ENCODE data around the gene RCSD1. TPM values are rescaled to one million over a fixed set of nuclear protein-coding genes. Genes with fewer than 3 reads are reported as not detected.

The RCSD1 gene
- total and polyA plus RNA-seq, 12 donors = 3.3 to 15.4 (median 9.4) TPM

GRCh38 chr1:167644551-167644950 is 14.5 kb downstream of the RCSD1 start:
- H3K36me3 ChIP-seq (replicated peaks in 1 of 2) = no peaks in the 10 kb centered on the region
- no peak overlapping the region for H3K27ac ChIP-seq
- H3K4me1 ChIP-seq (replicated peaks in 1 of 2) = peaks cover 0 to 13% of the 10 kb centered on the region in 2 donors
- no peak overlapping the region for H3K4me3 ChIP-seq
- 74 to 84% (median 82%) methylated on average over 4 of the region's 4 CpGs for WGBS, 4 donors
- DNase-seq = no peak
- no peaks in the 10 kb centered on the region for H3K27me3 ChIP-seq
- H3K9me3 ChIP-seq (replicated peaks in 1 of 3) = no peaks in the 10 kb centered on the region
- intact Hi-C loops (cut with DNase I) = no loop called here
- no peak for TF ChIP-seq POLR2A (IDR thresholded peaks at IDR 0.05)
- TF ChIP-seq CTCF (IDR thresholded peaks at IDR 0.05) = no peak

- Histone ChIP-seq H3K9me3 (replicated peaks in 1 of 3) (no peaks in the 10 kb centered on the region), H3K36me3 (replicated peaks in 1 of 2) (no peaks in the 10 kb centered on the region), H3K4me3 (no peak overlapping the region), H3K27ac (no peak overlapping the region), H3K27me3 (no peaks in the 10 kb centered on the region), H3K4me1 (replicated peaks in 1 of 2) (peaks cover 0 to 18% of the 10 kb centered on the region in 2 donors)
- WGBS, 4 donors = 43 to 63% (median 54%) methylated on average over 3 of the region's 3 CpGs
- intact Hi-C loops (cut with DNase I) = no loop called here
- no peak for DNase-seq
- TF ChIP-seq CTCF (IDR thresholded peaks at IDR 0.05) (no peak), POLR2A (IDR thresholded peaks at IDR 0.05) (no peak)
These were observed 15.1 kb downstream of the RCSD1 start for GRCh38 chr1:167645140-167645541.

GRCh38 chr1:167645625-167646414 is 15.8 kb downstream of the RCSD1 start:
- Histone ChIP-seq H3K27me3 (no peaks in the 10 kb centered on the region), H3K4me3 (no peak overlapping the region), H3K36me3 (replicated peaks in 1 of 2) (no peaks in the 10 kb centered on the region), H3K27ac (no peak overlapping the region), H3K9me3 (replicated peaks in 1 of 3) (no peaks in the 10 kb centered on the region), H3K4me1 (replicated peaks in 1 of 2) (peaks cover 0 to 22% of the 10 kb centered on the region in 2 donors)
- intact Hi-C loops (cut with DNase I) = no loop called here
- WGBS, 4 donors = 83 to 89% (median 84%) methylated on average over 15 of the region's 15 CpGs
- DNase-seq = no peak
- TF ChIP-seq CTCF (IDR thresholded peaks at IDR 0.05) (no peak), POLR2A (IDR thresholded peaks at IDR 0.05) (no peak)

GRCh38 chr1:167648252-167648849 is 18.3 kb downstream of the RCSD1 start:
- Histone ChIP-seq H3K4me1 (replicated peaks in 1 of 2) (peaks cover 0 to 22% of the 10 kb centered on the region in 2 donors), H3K27ac (peak overlapping the region in 1 of 5 donors; percentile 38), H3K36me3 (replicated peaks in 1 of 2) (no peaks in the 10 kb centered on the region), H3K27me3 (no peaks in the 10 kb centered on the region), H3K9me3 (replicated peaks in 1 of 3) (no peaks in the 10 kb centered on the region), H3K4me3 (no peak overlapping the region)
- TF ChIP-seq POLR2A (IDR thresholded peaks at IDR 0.05) = no peak
- no peak for TF ChIP-seq CTCF (IDR thresholded peaks at IDR 0.05)
- DNase-seq = no peak
- intact Hi-C loops (cut with DNase I) = no loop called here
- 67 to 90% (median 79%) methylated on average over 2 to 5 of the region's 5 CpGs for WGBS, 4 donors
